IMR-90 (cell line): ENCODE results near the gene CDC26. TPM values are rescaled to one million over a fixed set of nuclear protein-coding genes. Genes with fewer than 3 reads are reported as not detected.

Experiments used
- ATAC-seq: fragments of 200-7000 bp; cut with Tn5 transposase; 2 replicates; pipeline ENCODE4 v1.9.1; 2020; ENCODE audit warnings: low read depth, mild to moderate bottlenecking, moderate library complexity
- BruUV-seq: library from RNA; stranded (reverse); fragments of 400-500 nt; replicated peaks from 2 replicates; lab custom pipeline; 2021; lab: Mats Ljungman, UMichigan
- CTCF ChIA-PET: fragments of 300-600 bp; formaldehyde crosslinking; extraction: SDS; loops from one replicate; lab custom pipeline; 2021; ENCODE audit warnings: antibody characterized with exemption; lab: Yijun Ruan, JAX
- POLR2A ChIA-PET: fragments of 300-600 bp; sonication (Branson Sonifier 250); formaldehyde crosslinking; loops from one replicate; lab custom pipeline; 2022; ENCODE audit warnings: antibody characterized with exemption; ENCODE audit not compliant: unreplicated experiment; lab: Charles Lee
- DNase-seq: peaks from one replicate; pipeline ENCODE4 v3.0.0; 2013
- H2AFZ ChIP-seq: replicated peaks from 2 replicates; pipeline ENCODE3; 2013; ENCODE audit warnings: low read length, mild to moderate bottlenecking; ENCODE audit not compliant: poor library complexity
- H2AK5ac ChIP-seq: 2 replicates; pipeline ENCODE4 v1.6.1; 2013; ENCODE audit warnings: low read depth, low read length, inconsistent platforms
- H2AK9ac ChIP-seq: replicated peaks from 2 replicates; pipeline ENCODE3; 2013; ENCODE audit warnings: mild to moderate bottlenecking, low read depth, low read length, moderate library complexity; ENCODE audit not compliant: poor library complexity
- H2BK120ac ChIP-seq: 2 replicates; pipeline ENCODE4 v1.6.1; 2013; ENCODE audit warnings: low read depth, low read length, inconsistent platforms
- H2BK15ac ChIP-seq: 3 replicates; pipeline ENCODE4 v1.6.1; 2013; ENCODE audit warnings: low read depth, low read length, inconsistent platforms
- H2BK20ac ChIP-seq: 2 replicates; pipeline ENCODE4 v1.6.1; 2013; ENCODE audit warnings: low read depth, mild to moderate bottlenecking, inconsistent platforms, low read length, moderate library complexity
- H2BK5ac ChIP-seq: 2 replicates; pipeline ENCODE4 v1.6.1; 2013; ENCODE audit warnings: mild to moderate bottlenecking, low read depth, low read length, inconsistent platforms; ENCODE audit not compliant: poor library complexity, severe bottlenecking
- H3K14ac ChIP-seq: replicated peaks from 2 replicates; pipeline ENCODE4 v1.6.1; 2013; ENCODE audit warnings: low read depth, low read length, inconsistent platforms
- H3K18ac ChIP-seq: 2 replicates; pipeline ENCODE4 v1.6.1; 2013; ENCODE audit warnings: low read depth, low read length, control low read depth
- H3K23ac ChIP-seq: 2 replicates; pipeline ENCODE4 v1.6.1; 2013; ENCODE audit warnings: low read depth, low read length, inconsistent platforms
- H3K27ac ChIP-seq: 2 replicates; pipeline ENCODE4 v1.5.1; 2013; ENCODE audit warnings: mild to moderate bottlenecking, control low read depth, low read length; ENCODE audit not compliant: insufficient read depth
- H3K27me3 ChIP-seq: 2 replicates; pipeline ENCODE4 v1.6.1; 2013; ENCODE audit warnings: low read length; ENCODE audit not compliant: control insufficient read depth, insufficient read depth
- H3K36me3 ChIP-seq: 2 replicates; pipeline ENCODE4 v1.6.1; 2013; ENCODE audit warnings: low read length, mixed read lengths; ENCODE audit not compliant: control insufficient read depth, insufficient read depth
- H3K4ac ChIP-seq: 2 replicates; pipeline ENCODE4 v1.6.1; 2013; ENCODE audit warnings: low read depth, low read length, inconsistent platforms
- H3K4me1 ChIP-seq: 2 replicates; pipeline ENCODE4 v1.6.1; 2013; ENCODE audit warnings: low read length, mixed read lengths; ENCODE audit not compliant: control insufficient read depth, insufficient read depth
- H3K4me2 ChIP-seq: 2 replicates; pipeline ENCODE4 v1.6.1; 2013; ENCODE audit warnings: low read depth, mild to moderate bottlenecking, control low read depth, low read length, moderate library complexity
- H3K4me3 ChIP-seq: 2 replicates; pipeline ENCODE4 v1.5.1; 2013; ENCODE audit warnings: low read depth, mild to moderate bottlenecking, control low read depth, low read length, moderate library complexity; ENCODE audit not compliant: insufficient read depth
- H3K56ac ChIP-seq: 2 replicates; pipeline ENCODE4 v1.6.1; 2013; ENCODE audit warnings: low read length, inconsistent platforms; ENCODE audit not compliant: insufficient read depth; ENCODE audit errors: extremely low read depth
- H3K79me1 ChIP-seq, 2 experiments: 2 replicates each; pipeline ENCODE4 v1.6.1; 2013; ENCODE audit warnings: low read length in 2 of 2, inconsistent platforms in 1 of 2, low read depth in 1 of 2
- H3K9ac ChIP-seq: 2 replicates; pipeline ENCODE4 v1.6.1; 2013; ENCODE audit warnings: low read depth, low read length, control low read depth
- H3K9me1 ChIP-seq: 2 replicates; pipeline ENCODE4 v1.6.1; 2013; ENCODE audit warnings: low read length, inconsistent platforms; ENCODE audit not compliant: insufficient read depth
- H3K9me3 ChIP-seq: 2 replicates; pipeline ENCODE4 v1.6.1; 2013; ENCODE audit warnings: low read length; ENCODE audit not compliant: control insufficient read depth, insufficient read depth
- H4K20me1 ChIP-seq: 2 replicates; pipeline ENCODE4 v1.6.1; 2013; ENCODE audit warnings: low read length, inconsistent platforms; ENCODE audit not compliant: insufficient read depth
- H4K5ac ChIP-seq: 2 replicates; pipeline ENCODE4 v1.6.1; 2013; ENCODE audit warnings: mild to moderate bottlenecking, low read depth, low read length, control low read depth
- H4K8ac ChIP-seq, 2 experiments: 2 replicates each; pipeline ENCODE4 v1.6.1; 2013; ENCODE audit warnings: low read depth in 2 of 2, low read length in 2 of 2, control low read depth in 1 of 2, inconsistent platforms in 1 of 2
- H4K91ac ChIP-seq: 2 replicates; pipeline ENCODE4 v1.6.1; 2013; ENCODE audit warnings: low read depth, low read length, inconsistent platforms; ENCODE audit not compliant: insufficient read depth
- CEBPB ChIP-seq: IDR thresholded peaks from 2 replicates; pipeline ENCODE4 v1.6.1; 2012; ENCODE audit warnings: low read depth, low read length, improper control_type of control experiment
- CHD1 ChIP-seq: IDR thresholded peaks from 2 replicates; pipeline ENCODE4 v1.6.1; 2012; ENCODE audit warnings: low read depth, low read length, improper control_type of control experiment
- CTCF ChIP-seq: conservative IDR thresholded peaks from 2 replicates; pipeline ENCODE4 v1.5.1; 2012; ENCODE audit warnings: mild to moderate bottlenecking, low read depth, low read length, improper control_type of control experiment
- ELK1 ChIP-seq: fragments of 150-350 bp; IDR thresholded peaks from 2 replicates; pipeline ENCODE4 v1.6.1; 2016; ENCODE audit warnings: low read depth, mild to moderate bottlenecking, low read length, moderate library complexity, borderline replicate concordance
- FOS ChIP-seq: fragments of 150-350 bp; IDR thresholded peaks from 2 replicates; pipeline ENCODE4 v1.6.1; 2016; ENCODE audit warnings: low read depth, low read length
- RAD21 ChIP-seq: IDR thresholded peaks from 2 replicates; pipeline ENCODE4 v1.6.1; 2012; ENCODE audit warnings: low read length, improper control_type of control experiment
- WGBS, 2 experiments: methylation state at CpG; one replicate each; pipeline versions ENCODE4 v1.1.5 to v1.1.7; 2013; ENCODE audit warnings: missing lambda C conversion rate in 2 of 2; ENCODE audit not compliant: insufficient read length in 1 of 2; ENCODE audit errors: extremely low coverage in 2 of 2; 5-methylcytosine and 5-hydroxymethylcytosine counted together
- dilution Hi-C: fragments of 300-500 bp; cut with HindIII; formaldehyde crosslinking; loops from one replicate; pipeline ENCODE4 v1.14.3; 2018; ENCODE audit warnings: low sequenced_read_pairs; ENCODE audit not compliant: unreplicated experiment
- in situ Hi-C: fragments of 300-500 bp; cut with MboI; formaldehyde crosslinking; loops from 3 replicates; pipeline ENCODE4 v1.14.3; 2019; ENCODE audit warnings: low sequenced_read_pairs, inconsistent platforms, mixed read lengths
- intact Hi-C: fragments of 100-400 bp; cut with micrococcal nuclease; formaldehyde crosslinking; loops from 2 replicates; pipeline ENCODE4 v1.10.0; 2022
- polyA plus RNA-seq, 3 experiments: library from polyadenylated mRNA; depleted of rRNA; stranded (reverse); fragments of >200 nt; gene quantifications; 2 replicates each; pipeline ENCODE4 v1.2.3, GENCODE V29; 2012; ENCODE audit warnings: low replicate concordance in 1 of 3
- total RNA-seq: library from RNA; depleted of rRNA; stranded (reverse); fragments of >200 nt; gene quantifications from 2 replicates; pipeline ENCODE4 v1.2.3, GENCODE V29; 2012

The CDC26 gene
- total and polyA plus RNA-seq, 2 of the 4 experiments (the other 2 are of a cell fraction): 16.5 to 32.7 TPM

GRCh38 chr9:113316030-113316429 lies 40.7 kb upstream of the CDC26 start:
- Histone ChIP-seq H2BK20ac (no peak overlapping the region), H3K9ac (no peak overlapping the region), H3K4me2 (no peak overlapping the region), H2AK5ac (no peak overlapping the region), H3K36me3 (no peaks in the 10 kb centered on the region), H3K79me1 (no peaks in the 10 kb centered on the region), H2AK9ac (no peak overlapping the region), H3K4me3 (no peak overlapping the region), H3K27me3 (peaks cover 10% of the 10 kb centered on the region; the same call in 1 of the 2 replicates), H3K14ac (no peak overlapping the region), H2AFZ (no peak overlapping the region), H3K56ac (no peak overlapping the region), H4K8ac (no peak overlapping the region), H4K20me1 (no peaks in the 10 kb centered on the region), H4K91ac (no peak overlapping the region), H3K23ac (no peak overlapping the region), H2BK15ac (no peak overlapping the region), H3K9me3 (peaks cover 2% of the 10 kb centered on the region; the same call in 1 of the 2 replicates), H3K9me1 (no peaks in the 10 kb centered on the region), H3K4ac (no peak overlapping the region), H3K27ac (no peak overlapping the region), H3K4me1 (no peaks in the 10 kb centered on the region), H2BK120ac (no peak overlapping the region), H2BK5ac (no peak overlapping the region), H4K5ac (no peak overlapping the region), H3K18ac (no peak overlapping the region)
- POLR2A ChIA-PET: no interaction called here
- CTCF ChIA-PET: no interaction called here
- BruUV-seq: no TSS peak
- dilution Hi-C loops: no loop called here
- 100% methylated on average over 3 of the region's 4 CpGs; no CpG with 5 or more reads in 1 of the 2 experiments for WGBS, 2 experiments
- TF ChIP-seq CHD1 (no peak), CTCF (no peak), CEBPB (no peak), FOS (no peak), ELK1 (no peak), RAD21 (no peak)
- in situ Hi-C loops: no loop called here
- no peak for ATAC-seq
- intact Hi-C loops: no loop called here
- no peak for DNase-seq
